Stimulated activated CD8-positive, alpha-beta memory T cell treated with anti-CD3 and anti-CD28 coated beads, Interleukin-15, amount 100 ng/mL, for 4 hours (primary cell): ENCODE measurements around the gene SLC38A1.
"Not testable (repeated sequence)": the region's sequence is repeated elsewhere in the genome, so short reads cannot be mapped to it uniquely, and the experiment has no call there.

ENCODE experiments used
- DNase-seq, 2 donors: peaks; one replicate each; pipeline ENCODE4 v3.0.0-alpha.2; 2020; ENCODE audit warnings: low read depth in 2 of 2

SLC38A1 gene

DNA sequence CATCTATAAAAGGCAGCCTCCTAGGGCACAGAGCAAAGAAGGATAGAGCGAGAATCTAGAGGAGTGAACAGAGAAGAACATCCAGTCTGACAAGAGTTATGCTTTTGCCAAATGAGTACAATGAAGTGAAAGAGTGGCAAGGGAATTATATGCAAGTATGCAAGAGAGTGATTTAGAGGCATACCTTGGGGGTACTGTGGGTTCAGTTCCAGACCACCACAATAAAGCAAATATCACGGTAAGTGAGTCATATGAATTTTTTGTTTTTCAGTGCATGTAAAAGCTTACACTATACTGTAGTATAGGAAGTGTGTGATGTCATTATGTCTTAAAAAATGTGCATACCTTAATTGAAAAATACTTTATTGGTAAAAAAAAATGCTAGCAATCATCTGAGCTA lies 101.4 kb downstream of the SLC38A1 start:
- no peak for DNase-seq

DNA sequence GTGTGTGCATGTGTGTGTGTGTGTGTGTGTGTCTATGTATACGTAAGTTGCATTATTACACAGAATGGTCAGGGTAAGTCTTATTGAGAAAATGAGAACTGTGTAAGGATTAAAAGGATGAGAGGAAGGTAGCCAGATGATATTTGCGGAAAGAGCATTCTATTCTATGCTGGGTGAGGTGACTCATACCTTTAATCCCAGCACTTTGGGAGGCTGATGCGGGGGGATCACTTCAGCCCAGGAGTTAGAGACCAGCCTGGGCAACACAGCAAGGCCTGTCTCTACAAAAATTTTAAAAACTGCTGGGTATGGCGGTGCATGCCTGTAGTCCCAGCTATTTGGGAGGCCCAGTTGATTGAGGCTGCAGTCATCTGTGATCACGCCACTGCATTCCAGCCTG lies 103.7 kb downstream of the SLC38A1 start:
- DNase-seq, result no peak

DNA sequence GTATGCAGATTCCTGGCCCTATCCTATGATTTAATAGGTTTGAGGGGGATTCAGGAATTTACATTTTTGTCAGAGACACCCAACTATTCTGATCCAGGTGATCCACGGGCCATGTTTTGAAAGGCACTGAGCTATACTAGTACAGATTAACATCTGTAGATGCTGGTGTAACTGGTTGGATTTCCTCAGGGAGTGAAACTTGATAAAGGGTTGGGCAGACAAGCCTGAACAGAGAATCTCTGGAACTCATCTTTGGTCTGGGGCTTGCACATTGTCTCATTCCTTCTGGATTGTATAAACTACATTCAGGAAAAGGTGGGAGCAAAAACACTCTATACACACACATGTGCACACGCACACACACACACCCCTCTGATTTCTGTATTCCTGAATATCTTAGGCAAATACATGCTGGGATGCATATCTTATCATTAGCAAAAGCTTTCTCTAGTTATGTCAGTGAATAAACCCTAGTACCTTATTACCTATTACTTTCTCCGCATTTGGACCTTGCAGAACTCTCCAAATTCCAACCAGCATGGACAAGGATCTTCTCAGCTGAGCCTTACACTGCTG lies 104.6 kb downstream of the SLC38A1 start:
- no peak for DNase-seq

GRCh38 chr12:46162549-46163076 lies 106.2 kb downstream of the SLC38A1 start:
- not testable (repeated sequence) for DNase-seq

DNA sequence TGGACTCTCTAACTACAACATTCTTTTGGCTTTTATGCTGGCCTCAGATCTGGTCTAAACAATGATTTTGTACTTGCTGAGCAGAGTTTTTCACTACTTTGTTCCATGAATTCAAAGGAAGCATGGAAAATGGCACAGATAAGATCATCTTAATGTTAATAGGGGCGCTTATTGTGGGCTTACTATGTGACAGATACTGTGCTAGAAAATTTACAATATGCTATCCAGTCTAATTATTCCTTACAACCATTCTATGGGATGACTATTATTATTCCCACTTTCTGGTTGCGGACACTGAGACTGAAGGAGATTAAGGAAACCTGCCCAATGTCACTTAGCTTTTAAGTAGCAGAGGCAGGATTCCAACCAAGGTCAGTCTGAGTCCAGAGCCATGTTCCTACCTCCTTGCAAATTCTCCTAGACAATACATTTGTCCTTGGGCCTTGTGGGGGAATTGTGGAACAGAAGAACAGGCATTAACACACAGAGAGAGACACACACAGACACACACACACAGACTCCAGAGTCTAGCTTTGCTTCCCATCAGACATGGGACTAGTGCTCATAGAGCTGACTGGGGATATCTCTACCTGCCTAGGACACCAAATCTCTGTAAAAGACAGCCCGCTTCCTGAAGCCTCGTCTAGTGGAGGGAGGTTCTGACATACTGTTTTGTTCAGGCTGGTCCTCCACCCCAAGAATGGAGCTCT lies 107.7 kb downstream of the SLC38A1 start:
- DNase-seq, result no peak

DNA sequence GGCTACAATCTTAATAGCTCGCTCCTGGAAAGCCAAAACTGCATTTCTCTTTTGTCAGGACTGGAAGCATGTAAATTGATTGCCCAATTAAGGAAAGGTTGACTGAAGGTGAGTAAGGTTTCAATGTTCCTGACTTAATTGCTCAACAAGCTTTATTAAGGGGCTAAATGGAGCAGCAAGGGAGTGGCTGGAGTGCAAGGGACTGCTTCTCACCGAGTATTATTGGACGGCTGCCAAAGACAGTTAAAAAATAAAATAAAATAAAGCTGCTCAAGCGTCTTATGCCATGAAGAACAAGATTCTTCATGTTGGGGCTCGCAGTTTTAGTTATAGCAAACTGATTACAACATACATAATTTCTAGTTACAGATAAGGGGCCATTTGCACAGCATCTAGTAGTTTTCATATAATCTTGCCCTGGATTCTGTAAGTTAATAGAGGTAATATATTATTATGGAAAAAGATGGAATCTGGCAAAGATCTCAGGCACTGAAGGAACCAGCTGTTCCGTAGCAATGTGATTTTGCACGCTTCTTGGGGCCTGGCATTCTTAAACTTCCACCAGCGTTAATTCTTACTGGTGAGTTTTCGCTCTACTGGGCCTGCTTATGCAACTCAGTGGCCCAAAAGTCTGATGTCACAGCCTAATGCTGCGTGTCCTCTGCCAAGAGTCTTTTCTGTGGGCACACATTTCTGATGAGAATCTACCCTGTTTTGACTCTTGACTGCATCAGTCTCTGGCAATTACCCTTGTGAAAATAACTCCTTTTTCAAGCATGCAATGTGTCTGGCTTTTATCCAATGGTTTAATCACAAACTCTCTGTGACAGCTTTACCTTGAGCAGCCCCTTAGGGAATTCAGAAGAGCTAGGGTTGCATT lies 108.5 kb downstream of the SLC38A1 start:
- no peak for DNase-seq

GRCh38 chr12:46159309-46159901 lies 109.4 kb downstream of the SLC38A1 start:
- DNase-seq, result no peak

GRCh38 chr12:46158501-46158900 lies 110.3 kb downstream of the SLC38A1 start:
- DNase-seq, result no peak

- DNase-seq, result no peak
Observed at GRCh38 chr12:46154221-46154985, 114.4 kb downstream of the SLC38A1 start.

DNA sequence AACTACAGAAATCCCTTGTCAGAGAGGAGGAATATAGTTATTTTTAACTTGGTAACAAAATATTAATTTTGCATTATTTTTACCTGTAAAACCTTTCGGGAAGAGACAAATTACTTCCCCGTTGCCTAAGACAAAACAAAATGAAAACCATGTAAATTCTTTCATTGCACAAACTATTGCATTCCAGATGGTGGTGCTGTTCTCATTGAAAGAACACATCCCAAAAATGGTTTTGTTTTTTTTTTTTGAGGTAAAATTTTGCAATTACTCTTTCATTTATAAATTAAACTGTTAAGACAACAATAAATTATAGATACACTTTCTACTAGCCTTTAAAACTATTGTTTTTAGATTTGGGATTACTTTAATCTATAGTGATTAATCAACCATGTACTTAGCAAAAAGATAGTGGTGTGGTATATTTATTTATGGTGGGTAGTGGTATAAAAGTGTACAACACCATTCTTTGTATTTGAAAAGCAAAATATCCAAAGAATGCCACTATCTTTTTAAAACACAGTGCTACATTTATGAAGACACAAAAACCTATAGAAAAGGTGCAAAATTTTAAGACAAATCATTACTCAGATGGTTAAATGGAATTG lies 115.5 kb downstream of the SLC38A1 start:
- DNase-seq, result no peak

DNA sequence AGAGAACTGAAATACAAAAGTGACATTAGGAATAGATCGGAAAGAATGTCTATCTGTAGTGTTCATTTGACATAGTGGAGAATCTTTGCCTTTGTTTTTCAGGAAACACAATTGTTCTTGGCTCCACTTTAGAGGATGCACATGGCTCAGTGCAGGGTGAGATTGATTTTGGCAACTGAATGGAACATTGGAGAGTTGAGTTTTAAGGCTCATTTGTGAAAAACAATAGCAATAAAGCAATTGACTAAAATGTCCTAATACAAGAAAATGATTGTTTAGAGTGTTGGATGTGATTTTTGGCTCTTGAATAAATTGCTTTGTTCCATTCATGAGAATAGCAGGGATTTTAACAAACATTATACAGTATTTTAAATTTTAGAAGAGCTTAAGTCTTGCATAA lies 116.4 kb downstream of the SLC38A1 start:
- no peak for DNase-seq

DNA sequence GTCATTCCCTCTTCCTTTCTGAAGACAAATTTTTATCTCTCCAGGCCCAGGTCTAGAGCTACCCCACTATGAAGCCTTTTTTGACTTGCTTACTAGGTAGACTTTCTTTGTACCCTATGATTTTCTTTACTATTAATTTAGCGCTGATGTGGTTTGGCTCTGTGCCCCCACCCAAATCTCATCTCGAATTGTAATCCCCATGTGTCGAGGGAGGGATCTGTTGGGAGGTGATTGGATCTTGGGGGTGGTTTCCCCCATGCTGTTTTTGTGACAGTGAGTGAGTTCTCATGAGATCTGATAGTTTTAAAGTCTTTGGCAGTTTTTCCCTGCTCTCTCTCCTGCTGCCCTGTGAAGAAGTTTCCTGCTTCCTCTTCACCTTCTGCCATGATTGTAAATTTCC lies 118.1 kb downstream of the SLC38A1 start:
- DNase-seq, result no peak

DNA sequence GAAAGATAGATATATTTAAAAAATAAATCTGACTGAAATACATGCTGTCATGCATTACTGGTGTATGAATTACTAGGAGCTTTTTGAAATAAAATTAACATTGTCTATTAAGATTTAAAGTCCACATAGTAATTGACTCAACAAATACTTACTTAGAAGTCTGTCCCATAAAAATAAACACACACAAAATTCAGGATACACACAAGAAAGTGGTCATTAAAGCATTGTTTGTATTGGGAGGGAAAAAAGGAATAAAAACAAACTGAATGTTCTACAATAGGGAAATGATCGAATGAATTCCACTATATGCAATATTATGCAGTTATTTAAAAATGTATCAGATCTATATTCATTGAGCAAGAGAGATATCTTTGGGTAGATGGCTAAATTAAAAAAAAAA lies 118.9 kb downstream of the SLC38A1 start:
- no peak for DNase-seq

- no peak for DNase-seq
Observed at GRCh38 chr12:46149079-46149464, 119.8 kb downstream of the SLC38A1 start.

- DNase-seq, result no peak
Observed at GRCh38 chr12:46148327-46149078, 120.3 kb downstream of the SLC38A1 start.

- DNase-seq, result no peak
Observed at GRCh38 chr12:46147144-46147543, 121.7 kb downstream of the SLC38A1 start.

GRCh38 chr12:46145881-46146280 lies 123.0 kb downstream of the SLC38A1 start:
- DNase-seq, result no peak

GRCh38 chr12:46144433-46144832 lies 124.4 kb downstream of the SLC38A1 start:
- DNase-seq, result no peak

GRCh38 chr12:46136249-46136648 lies 132.6 kb downstream of the SLC38A1 start:
- no peak for DNase-seq

DNA sequence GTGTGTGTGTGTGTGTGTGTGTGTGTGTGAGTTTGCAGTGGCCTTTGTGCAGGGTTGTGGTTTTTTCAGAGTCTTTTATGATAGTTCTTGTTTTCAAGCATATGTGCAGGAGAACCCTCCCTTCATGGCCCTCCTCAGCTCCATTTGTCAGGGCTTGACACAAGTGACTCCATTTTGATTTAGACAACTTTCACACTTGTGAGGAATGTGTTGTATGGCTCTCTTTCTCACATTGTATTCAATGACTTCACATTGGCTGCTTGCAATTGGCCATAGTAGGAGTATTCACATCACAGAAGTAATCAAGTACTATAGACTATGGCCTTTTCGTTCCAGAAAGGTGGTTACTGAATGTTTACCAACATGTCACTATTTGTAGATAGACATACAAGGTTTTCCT lies 133.1 kb downstream of the SLC38A1 start:
- no peak for DNase-seq
